ENCODE measurements around the gene PDE4C. TPM values are rescaled to one million over a fixed set of nuclear protein-coding genes. Genes with fewer than 3 reads are reported as not detected.
A peak's percentile ranks its signal among the peaks of the same experiment; 100 is the strongest.

PDE4C gene
- 0.41 TPM for polyA plus RNA-seq (2013, experiment 1 of 2; ENCODE audit: insufficient read length)
- polyA plus RNA-seq (2013, experiment 2 of 2; ENCODE audit: insufficient read length), result 0.32 TPM

DNA sequence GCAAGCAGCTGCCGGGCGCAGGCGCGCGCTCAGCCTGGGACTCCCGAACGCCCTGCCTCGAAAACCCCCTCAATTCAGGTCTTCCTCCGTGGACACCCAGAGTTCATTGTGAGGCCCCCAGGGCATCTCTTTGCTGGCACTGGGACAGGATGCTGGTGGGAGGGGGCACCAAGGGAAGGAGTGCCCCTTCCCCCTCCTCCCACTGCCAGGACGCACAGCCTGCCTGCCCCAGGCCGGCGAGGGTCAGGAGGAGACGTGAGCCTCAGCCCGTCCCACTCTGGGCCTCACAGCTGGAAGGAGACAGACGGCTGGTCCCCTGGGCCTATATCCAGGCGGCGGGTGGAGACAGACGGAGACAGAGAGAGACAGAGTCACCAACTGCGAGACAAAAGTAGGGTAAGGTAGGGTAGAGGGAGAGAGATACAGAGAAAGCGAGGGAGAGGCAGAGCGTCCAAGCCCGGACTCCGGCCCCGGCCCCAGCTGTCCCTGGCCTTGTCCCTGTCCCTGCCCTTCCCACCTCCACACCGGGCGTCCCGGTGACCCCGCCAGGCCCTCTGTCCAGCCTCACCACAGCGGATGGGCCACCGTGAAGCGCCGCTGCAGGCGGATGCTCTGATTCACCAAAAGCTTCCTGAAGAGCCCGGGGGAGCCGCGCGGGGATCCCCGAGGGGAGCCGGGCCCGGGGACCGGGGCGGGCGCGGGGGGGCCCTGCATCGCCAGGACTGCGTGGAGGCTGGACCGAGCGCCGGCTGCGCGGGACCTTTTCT lies at the start of gene PDE4C:
Gene PDE4C (minus strand): TSS at position 737 of the 767 bp plus-strand sequence. CDS start 23 bp downstream, at position 714.
- DNase-seq, result peak; percentile 36

DNA sequence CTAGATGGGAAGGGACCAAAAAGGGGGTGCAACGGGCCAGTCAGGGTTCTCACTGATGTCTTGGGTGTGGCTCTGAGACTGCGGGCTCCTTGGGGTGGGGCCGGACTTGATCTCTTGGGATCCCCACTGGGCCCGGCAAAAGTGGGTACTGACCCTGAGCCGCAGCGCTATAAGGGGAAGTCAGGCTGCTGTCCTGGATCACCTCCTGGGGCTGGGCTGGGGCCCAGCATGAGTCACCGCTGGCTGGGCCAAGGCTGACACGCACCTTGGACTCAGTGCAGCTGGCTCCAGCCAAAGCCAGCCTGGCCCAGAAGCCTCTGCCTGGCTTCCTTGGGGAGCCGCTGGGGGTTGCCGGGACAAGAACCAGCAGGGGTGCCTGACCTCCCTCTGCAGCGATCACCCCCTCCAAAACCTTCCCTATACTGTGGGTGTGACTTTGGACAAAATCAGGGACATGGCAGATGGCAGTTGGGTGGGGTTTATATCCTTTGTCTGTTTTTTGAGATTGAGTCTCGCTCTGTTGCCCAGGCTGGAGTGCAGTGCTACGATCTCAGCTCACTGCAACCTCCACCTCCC lies 48.6 kb upstream of the PDE4C start:
- DNase-seq, result peak; percentile 69

DNA sequence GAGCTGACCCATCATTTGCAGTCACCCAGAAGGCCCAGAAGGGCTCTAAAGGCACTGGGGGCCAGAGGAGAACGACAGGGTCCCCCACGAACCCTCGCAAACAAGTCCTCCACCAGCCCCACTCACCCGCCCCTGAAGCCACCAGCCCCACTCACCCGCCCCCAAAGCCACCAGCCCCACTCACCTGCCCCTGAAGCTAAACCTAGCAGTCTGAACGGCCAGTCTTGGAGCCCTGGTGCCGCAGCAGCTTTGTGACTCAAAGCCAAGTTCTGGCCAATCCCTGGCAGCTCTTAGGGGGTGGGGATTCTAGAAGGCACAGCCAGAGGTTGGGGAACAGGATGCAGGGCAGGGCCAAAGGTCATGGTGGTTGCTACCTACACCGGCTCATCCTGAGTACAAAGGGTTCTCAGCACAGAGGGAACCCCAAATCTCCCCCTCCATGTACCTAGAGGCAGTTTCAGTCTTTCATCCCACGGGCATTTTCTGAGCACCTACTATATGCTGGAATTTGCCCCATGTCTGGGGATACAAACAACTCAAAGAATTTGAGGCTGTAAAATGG lies 48.1 kb upstream of the PDE4C start, which contains the start of gene IQCN:
Gene IQCN (minus strand): TSS at position 234 of the 562 bp plus-strand sequence. CDS start 4,974 bp downstream, outside the sequence.
- no peak for DNase-seq

DNA sequence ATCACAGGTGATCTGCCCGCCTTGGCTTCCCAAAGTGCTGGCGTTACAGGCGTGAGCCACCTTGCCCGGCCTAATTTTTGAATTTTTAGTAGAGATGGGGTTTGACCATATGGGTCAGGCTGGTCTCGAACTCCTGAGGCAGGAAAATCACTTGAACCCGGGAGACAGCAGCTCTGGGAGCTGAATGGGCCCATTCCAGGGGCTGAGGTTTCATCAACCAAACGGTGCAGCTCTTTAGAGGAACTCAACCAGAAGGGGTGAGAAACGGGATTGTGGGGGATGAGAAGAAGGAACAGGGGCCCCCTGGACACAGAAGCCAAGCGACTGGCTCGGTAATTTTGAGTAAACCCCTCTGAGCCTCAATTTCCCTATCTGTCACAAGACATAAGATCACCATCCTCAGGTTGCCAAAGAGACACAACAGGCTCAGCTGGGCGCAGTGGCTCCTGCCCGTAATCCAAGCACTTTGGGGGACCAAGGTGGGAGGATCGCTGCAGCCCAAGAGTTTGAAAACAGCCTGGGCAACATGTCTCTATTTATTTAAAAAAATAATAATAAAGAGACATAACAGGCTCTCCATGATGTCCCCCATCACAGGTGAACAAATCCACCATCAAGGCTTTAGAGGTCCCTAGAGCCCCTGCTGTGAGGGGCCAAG lies 47.5 kb upstream of the PDE4C start:
- DNase-seq, result no peak

DNA sequence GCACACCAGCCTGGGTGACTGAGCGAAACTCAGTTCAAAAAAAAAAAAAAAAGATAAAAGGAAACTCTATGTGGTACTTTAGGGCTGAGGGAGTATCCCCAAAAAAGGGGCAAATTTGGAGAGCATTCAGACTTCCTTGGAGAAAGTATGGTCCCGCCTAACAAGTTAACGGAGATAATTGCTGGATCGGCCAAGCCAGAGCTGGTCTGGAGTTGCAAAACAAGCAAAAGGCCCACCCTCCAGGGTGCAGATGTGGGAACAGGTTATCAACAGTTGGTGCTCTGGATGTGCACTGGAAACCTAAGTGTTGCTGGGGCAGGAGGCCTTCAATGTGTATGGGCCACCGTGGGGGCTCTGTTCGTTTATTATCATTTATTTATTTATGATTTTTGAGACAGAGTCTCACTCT lies 45.2 kb upstream of the PDE4C start:
- DNase-seq, result no peak

DNA sequence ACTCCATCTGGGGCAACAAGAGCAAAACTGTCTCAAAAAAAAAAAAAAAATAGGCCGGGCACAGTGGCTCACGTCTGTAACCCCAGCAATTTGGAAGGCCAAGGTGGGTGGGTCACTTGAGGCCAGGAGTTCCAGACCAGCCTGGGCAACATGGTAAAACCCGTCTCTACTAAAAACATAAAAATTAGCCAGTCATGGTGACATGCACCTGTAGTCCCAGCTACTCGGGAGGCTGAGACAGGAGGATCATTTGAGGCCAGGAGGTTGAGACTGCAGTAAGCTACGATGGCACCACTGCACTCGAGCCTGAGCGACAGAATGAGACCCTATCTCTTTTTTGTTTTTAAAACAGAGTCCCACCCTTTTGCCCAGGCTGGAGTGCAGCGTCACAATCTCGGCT lies 44.1 kb upstream of the PDE4C start:
- DNase-seq, result no peak

DNA sequence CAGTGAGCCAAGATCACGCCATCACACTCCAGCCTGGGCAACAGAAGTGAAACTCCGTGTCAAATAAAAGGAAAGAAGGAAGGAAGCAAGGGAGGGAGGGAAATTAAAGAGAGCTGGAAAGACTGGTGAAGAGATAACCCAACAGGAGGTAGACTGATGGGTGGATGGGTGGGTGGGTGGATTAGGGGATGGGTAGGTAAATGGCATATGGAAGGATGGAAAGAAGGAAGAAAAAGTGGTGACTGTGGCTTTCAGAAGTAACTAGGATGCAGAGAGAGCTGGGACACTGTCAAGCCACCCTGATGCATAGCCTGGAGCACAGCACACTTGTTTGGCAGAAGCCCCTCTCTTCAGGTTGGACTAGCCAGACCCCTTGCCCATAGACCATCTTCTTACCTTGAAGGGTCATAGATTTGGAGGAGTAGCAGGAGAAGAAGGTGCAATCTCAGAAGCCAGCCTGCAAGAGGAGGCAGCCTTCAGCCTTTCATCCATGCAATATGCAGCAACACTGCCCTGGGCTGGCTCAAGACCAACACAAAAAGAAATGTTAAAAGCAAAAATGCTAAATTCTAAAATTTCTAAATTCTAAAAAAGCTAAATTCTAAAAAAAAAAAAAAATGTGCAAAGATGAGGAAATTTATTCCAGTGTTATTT lies 43.0 kb upstream of the PDE4C start:
- no peak for DNase-seq

DNA sequence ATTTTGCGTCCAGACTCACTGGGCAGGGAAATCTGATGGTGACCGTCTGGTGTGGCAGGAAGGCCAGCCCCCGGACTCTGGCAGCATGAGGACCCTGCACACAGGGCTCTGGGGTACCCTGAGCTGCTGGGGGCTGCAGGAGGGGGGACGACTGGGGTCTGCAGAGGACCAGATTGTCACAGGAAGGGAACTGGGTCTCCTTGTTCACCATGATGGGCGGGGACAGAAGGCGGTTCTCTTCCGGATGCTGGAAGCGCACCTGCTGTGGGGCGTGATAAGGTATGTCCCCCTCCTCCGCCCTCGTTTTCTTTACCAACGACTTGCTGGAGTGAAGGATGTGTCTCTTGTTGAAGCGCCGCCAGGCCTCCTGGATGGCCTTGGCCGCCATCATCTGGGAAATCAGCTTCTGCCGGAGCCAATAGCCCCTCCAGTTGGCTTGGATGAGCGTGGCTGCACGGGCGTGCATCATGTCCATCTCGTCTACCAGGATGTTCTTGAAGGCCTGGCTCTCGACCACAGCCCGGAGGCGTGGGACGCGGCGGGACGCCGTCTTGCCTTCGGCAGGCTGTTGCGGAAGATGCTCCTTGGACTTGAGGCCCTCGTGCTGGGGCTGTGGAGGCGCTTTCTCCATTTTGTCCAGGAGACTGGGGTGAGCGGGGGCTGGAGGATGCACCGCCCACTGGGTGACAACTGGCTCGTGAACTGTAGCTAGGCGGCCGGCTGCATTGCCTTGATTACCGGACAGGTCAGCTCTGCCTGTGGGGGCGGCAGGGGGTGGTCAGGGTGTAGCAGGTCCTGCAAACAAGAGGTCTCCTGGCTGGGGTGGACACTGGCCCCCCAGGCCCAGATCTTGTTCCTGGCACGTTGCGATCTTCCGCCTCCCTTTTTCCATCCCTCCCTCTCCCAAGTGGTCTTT lies 40.8 kb upstream of the PDE4C start:
- DNase-seq, result no peak

DNA sequence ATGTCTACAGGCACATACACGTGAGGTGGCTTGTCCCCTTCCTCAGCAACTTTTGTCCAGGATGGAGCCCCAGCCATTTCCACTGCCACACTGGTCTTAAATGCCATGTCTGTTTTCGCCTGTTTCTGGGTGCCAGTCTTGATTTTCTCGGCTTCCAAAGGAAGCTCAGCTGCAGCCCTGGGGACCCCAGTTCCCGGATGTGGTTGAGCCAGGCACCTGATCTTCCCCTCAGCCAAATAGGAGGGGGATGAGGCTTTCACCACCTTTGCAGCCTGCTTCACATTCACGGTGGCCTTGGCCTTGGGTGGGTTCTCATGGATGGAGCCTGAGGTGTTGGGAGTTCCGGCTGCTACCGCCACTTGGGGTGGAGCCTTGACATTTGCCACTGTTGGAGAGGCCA lies 39.3 kb upstream of the PDE4C start:
- no peak for DNase-seq

DNA sequence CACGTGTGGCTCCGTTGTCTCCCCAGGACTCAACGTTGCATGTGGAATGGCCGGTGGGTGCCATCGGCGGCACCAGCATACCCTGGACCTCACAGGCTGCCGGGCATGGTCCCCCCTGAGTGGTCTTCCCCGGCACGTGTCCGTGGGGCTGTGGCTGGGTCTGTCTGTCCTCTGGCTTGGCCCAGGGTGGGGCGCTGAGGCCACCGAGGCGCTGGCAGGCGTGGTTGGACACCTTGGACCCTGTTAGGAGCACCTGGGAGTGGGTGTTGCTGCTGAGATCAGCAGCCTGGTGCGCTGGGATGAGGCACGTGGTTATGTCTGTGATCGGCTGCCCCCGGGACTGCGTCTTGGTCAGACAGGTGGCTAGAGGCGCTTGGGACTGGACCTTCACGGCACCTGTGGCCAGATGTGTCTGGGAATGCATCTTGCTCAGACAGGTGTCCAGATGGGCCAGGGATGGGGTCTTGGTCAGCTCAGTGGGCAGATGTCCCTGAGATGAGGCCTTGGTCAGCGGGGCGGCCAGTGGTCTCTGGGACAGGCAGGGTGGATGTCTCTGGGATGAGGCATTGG lies 38.8 kb upstream of the PDE4C start:
- no peak for DNase-seq

DNA sequence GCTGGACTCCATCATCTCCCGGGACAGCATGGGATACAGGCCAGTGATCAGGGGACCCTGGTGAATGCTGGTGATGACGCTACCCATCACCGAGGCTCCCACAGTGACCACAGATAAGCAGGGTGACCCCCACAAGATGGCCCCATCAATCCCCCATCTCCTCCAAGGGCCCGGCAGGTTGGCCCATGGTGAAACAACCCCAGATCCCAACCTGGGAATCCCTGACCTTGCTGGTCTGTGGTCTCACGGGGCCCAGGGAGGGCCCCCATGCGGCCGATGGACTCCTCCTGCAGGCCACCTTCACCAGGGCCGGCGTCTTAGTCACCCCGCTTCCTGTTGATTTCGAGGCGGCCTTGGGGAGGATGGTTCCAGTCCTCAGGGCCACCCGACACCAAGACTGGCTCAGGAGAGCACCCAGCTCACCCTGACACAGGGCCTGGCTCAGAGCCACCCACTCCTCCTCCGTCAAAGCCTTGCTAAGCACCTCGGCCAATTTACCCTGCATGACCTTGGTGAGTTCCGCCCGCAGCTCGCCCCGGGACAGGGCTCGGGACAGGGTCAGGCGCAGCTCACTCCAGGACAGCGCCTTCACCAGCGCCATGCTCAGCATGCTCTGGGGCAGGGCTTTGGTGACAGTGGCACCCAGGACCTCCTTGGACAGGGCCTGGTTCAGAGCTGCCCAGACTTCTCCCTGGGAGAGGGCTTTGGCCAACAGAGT lies 38.1 kb upstream of the PDE4C start:
- DNase-seq, result no peak

DNA sequence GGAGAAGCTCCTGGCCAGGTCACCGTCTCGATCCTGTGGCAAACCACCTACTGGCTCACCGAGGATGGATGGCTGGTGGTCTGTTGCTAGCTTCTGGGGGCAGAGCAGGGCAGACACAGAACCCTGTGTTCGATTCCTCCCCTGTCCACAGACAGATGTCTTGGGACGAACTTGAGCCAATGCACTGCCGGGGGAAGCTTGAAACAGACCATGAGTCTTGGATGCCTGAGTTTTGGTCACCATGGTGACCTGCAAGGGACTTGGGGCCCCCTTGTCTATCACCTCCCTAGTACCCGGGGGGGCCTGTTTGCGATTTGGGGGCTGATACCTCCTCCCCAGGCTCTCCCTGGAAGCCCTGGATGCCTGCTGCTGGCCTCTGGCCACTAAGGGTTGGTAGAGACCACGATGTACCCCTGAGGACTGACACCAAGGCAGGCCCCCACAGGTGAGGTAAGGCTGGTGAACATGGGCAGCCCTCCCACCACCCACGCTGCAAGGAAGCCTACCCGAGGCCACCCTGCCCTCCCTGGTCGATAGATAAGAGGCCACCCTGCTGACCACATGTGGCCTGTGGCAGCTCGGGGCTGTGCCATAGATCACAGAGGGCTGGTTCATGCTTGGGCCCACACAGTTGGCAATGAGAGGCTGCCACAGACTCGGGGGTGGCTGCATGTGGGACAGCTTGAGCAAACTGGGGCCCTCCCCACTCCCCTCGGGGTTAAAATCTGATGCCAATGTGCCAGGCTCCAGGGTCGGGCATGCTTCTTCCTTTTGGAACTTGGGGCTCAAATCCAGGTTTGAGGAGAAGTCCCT lies 37.3 kb upstream of the PDE4C start:
- no peak for DNase-seq

DNA sequence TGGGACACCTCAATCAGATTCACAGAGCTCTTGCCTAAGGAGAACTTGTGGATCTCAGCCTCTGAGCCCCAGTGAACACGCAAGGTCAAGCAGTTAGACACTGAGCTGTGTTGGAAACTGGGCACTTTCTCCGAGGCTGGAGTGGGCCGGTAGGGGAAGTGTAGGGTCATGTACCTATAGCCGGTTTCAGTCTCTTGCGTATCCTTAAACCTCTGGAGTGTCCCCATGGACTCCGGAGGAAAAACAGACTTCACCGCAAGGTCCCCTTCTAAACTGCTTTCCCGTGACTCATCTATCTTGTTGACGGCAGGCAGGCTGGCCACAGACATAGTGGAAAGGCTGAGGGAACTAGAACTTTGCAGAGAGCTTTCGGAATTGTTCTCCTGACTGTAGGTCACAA lies 36.7 kb upstream of the PDE4C start:
- no peak for DNase-seq

DNA sequence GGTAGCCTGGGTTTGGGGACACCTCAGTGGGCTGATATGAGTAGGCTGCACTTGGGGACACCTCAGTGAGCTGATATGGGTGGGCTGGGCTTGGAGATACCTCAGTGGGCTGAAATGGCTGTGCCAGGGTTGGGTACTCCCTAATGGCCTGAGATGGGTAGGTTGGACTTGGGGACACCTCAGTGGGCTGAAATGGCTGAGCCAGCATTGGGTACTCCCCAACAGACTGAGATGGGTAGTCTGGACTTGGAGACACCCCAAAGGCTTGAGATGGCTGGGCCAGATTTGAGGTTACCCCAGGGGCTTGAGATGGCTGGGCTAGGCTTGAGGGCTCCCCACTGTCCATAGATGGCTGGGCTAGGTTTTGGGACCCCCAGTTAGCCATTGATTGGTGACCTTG lies 35.9 kb upstream of the PDE4C start:
- no peak for DNase-seq

DNA sequence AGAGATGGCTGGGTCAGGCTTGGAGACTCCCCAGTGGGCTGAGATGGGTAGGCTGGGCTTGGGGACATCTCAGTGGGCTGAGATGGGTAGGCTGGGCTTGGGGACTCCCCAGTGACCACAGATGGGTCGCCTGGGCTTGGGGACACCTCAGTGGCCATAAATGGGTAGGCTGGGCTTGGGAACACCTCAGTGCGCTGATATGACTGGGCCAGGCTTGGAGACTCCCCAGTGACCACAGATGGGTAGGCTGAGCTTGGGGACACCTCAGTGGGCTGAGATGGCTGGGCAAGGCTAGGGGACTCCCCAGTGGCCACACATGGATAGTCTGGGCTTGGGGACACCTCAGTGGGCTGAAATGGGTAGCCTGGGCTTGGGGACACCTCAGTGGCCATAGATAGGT lies 35.2 kb upstream of the PDE4C start:
- no peak for DNase-seq

DNA sequence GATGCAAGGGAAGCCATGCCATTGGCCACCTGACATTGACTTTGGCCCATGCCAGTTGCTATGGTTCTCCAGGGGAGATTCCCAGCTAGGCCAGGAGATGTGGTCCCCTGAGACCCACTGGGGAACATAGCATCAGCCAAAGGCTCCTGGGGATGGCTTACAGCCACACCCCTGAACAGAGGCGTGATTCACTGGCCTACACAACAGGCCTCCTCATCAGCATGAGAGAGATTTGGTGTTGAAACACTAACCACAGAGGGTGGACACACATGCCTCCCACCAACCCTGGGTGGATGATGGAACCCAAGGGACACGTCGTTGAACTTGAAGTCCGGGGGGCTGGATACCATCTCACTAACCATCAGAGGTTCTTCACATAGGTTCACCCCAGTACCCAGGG lies 33.7 kb upstream of the PDE4C start:
- DNase-seq, result no peak

DNA sequence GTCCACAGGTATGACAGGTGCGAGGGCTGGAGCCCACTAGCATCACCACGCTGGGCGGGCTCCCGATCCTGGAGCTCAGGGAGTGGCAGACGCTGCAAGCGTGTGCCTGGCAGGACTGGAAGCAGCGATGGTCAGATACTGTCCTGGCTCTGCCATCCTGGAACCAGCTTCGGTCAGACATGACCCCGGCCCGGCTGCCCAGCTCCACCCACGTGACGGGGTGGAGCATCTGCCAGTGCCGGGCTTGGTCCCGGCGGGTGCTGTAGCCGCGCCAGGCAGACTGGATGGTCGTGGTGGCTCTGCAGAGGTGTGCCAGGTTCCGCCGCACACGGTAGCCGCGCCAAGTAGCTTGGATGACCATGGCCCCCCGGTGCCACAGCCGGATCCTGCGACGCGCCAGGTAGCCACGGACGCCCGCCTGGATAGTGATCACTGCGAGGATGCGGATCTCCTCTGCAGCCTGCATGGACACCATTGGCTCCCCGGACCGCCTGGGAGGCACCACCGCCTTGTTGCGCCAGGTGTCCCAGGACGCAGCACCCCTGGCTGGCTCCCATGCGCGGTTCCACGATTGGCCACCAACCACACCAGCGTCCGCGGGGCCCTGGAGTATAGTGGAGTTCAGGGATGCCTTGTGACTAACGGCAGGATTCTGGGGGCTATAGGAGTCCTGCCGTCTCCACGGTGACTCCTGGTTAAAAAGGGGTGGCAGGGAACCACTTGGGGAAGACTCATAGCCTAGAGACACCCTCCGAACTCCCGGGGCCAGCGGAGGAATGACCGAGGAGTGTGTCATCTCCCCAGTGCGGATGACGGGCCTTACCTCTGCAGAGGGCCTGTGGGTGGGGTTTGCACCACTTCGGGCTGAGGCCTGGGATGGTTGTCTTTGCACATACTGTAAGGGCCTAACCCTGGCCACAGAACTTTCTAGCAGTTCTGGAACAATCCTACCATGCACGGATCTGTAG lies 31.5 kb upstream of the PDE4C start:
- no peak for DNase-seq
